Fibroblast of villous mesenchyme (primary cell): Measurements from ENCODE around the gene ARHGAP10. TPM values are rescaled to one million over a fixed set of nuclear protein-coding genes. Genes with fewer than 3 reads are reported as not detected.
A peak's percentile ranks its signal among the peaks of the same experiment; 100 is the strongest.

Source experiments
- DNase-seq: peaks from one replicate; pipeline ENCODE4 v3.0.0-alpha.2; 2010; ENCODE audit warnings: low read depth
- H3K4me3 ChIP-seq: 2 replicates; pipeline ENCODE4 v1.5.1; 2011; ENCODE audit warnings: low read depth, mild to moderate bottlenecking, low read length
- total RNA-seq: library from RNA; depleted of rRNA; stranded (reverse); fragments of >200 nt; gene quantifications from 2 replicates; pipeline ENCODE4 v1.2.3, GENCODE V29; 2012
- TF ChIP-seq, protein P1 (sequence below): IDR thresholded peaks from 2 replicates; pipeline ENCODE4 v1.5.1; 2012; ENCODE audit warnings: low read depth, mild to moderate bottlenecking, low read length; ENCODE audit not compliant: insufficient read depth

The ARHGAP10 gene
- total RNA-seq, 1 donor: 41.5 TPM

GRCh38 chr4:147782087-147782781 lies 50.3 kb downstream of the ARHGAP10 start:
- TF ChIP-seq, protein P1, sequence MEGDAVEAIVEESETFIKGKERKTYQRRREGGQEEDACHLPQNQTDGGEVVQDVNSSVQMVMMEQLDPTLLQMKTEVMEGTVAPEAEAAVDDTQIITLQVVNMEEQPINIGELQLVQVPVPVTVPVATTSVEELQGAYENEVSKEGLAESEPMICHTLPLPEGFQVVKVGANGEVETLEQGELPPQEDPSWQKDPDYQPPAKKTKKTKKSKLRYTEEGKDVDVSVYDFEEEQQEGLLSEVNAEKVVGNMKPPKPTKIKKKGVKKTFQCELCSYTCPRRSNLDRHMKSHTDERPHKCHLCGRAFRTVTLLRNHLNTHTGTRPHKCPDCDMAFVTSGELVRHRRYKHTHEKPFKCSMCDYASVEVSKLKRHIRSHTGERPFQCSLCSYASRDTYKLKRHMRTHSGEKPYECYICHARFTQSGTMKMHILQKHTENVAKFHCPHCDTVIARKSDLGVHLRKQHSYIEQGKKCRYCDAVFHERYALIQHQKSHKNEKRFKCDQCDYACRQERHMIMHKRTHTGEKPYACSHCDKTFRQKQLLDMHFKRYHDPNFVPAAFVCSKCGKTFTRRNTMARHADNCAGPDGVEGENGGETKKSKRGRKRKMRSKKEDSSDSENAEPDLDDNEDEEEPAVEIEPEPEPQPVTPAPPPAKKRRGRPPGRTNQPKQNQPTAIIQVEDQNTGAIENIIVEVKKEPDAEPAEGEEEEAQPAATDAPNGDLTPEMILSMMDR: no peak
- H3K4me3 ChIP-seq: no peak overlapping the region
- peak; percentile 72 for DNase-seq

GRCh38 chr4:147785129-147785528 lies 53.2 kb downstream of the ARHGAP10 start:
- no peak overlapping the region for H3K4me3 ChIP-seq
- no peak for DNase-seq
- TF ChIP-seq, protein P1: no peak

- DNase-seq: no peak
- H3K4me3 ChIP-seq: no peak overlapping the region
- TF ChIP-seq, protein P1: no peak
Measured at GRCh38 chr4:147786031-147786430, 54.1 kb downstream of the ARHGAP10 start.

GRCh38 chr4:147786531-147786930 lies 54.6 kb downstream of the ARHGAP10 start:
- DNase-seq: no peak
- TF ChIP-seq, protein P1: no peak
- H3K4me3 ChIP-seq: no peak overlapping the region

- peak; percentile 64 for DNase-seq
- TF ChIP-seq, protein P1: no peak
- no peak overlapping the region for H3K4me3 ChIP-seq
Measured at GRCh38 chr4:147787204-147787603, 55.3 kb downstream of the ARHGAP10 start.

- TF ChIP-seq, protein P1: no peak
- DNase-seq: peak; percentile 77
- H3K4me3 ChIP-seq: no peak overlapping the region
Measured at GRCh38 chr4:147788791-147789190, 56.9 kb downstream of the ARHGAP10 start.

- DNase-seq: peak; percentile 66
- TF ChIP-seq, protein P1: no peak
- no peak overlapping the region for H3K4me3 ChIP-seq
Measured at GRCh38 chr4:147789596-147789995, 57.7 kb downstream of the ARHGAP10 start.
